Activated naive CD4-positive, alpha-beta T cell treated with anti-CD3 and anti-CD28 coated beads, Interleukin-2, amount 50 U/mL, for 72 hours (primary cell): ENCODE results near the gene GSTA2. TPM values are rescaled to one million over a fixed set of nuclear protein-coding genes. Genes with fewer than 3 reads are reported as not detected.
"Not testable (repeated sequence)": the region's sequence is repeated elsewhere in the genome, so short reads cannot be mapped to it uniquely, and the experiment has no call there.

Experiments used
- ATAC-seq, 2 donors: fragments of 150-1000 bp; cut with Tn5 transposase; 2 replicates each; pipeline ENCODE4 v1.10.0; 2021; ENCODE audit warnings: mild to moderate bottlenecking in 2 of 2, moderate library complexity in 2 of 2
- DNase-seq, 2 donors: peaks; one replicate each; pipeline ENCODE4 v3.0.0; 2021 to 2022; ENCODE audit warnings: low spot score in 2 of 2
- H3K27ac Mint-ChIP-seq, 2 donors: one replicate each; pipeline ENCODE4 v1.8.0; 2022; ENCODE audit warnings: mild to moderate bottlenecking in 2 of 2, mixed read lengths in 2 of 2
- H3K36me3 Mint-ChIP-seq, 2 donors: one replicate each; pipeline ENCODE4 v1.8.0; 2022; ENCODE audit warnings: mixed read lengths in 2 of 2
- H3K9me3 Mint-ChIP-seq, 2 donors: one replicate each; pipeline ENCODE4 v1.8.0; 2022; ENCODE audit warnings: mixed read lengths in 2 of 2
- total RNA-seq, 2 donors: library from RNA; stranded (reverse); gene quantifications; one replicate each; pipeline ENCODE4 v1.2.3, GENCODE V29; 2022

The GSTA2 gene
- total RNA-seq: not detected

GRCh38 chr6:52763322-52763916 lies at the start of gene GSTA2:
Gene GSTA2 (minus strand): TSS chr6:52763475. CDS start chr6:52757947, 5,528 bp downstream.
- DNase-seq, H3K9me3 Mint-ChIP-seq, H3K27ac Mint-ChIP-seq, ATAC-seq, H3K36me3 Mint-ChIP-seq: not testable (repeated sequence)

GRCh38 chr6:52809777-52810176 lies 46.5 kb upstream of the GSTA2 start:
- DNase-seq, ATAC-seq, H3K27ac Mint-ChIP-seq, H3K9me3 Mint-ChIP-seq, H3K36me3 Mint-ChIP-seq: not testable (repeated sequence)

GRCh38 chr6:52808660-52809059 lies 45.4 kb upstream of the GSTA2 start:
- H3K9me3 Mint-ChIP-seq: no peaks in the 10 kb centered on the region
- H3K27ac Mint-ChIP-seq: no peak overlapping the region
- ATAC-seq: no peak
- DNase-seq: no peak
- H3K36me3 Mint-ChIP-seq: no peaks in the 10 kb centered on the region

GRCh38 chr6:52803668-52804255 lies 40.5 kb upstream of the GSTA2 start, which contains the start of gene GSTA1:
Gene GSTA1 (minus strand): TSS chr6:52803816. CDS start chr6:52799267, 4,549 bp downstream.
- not testable (repeated sequence) for H3K9me3 Mint-ChIP-seq, H3K27ac Mint-ChIP-seq, ATAC-seq, DNase-seq, H3K36me3 Mint-ChIP-seq

- DNase-seq: no peak
- no peak for ATAC-seq
- Mint-ChIP-seq H3K36me3 (no peaks in the 10 kb centered on the region), H3K27ac (no peak overlapping the region), H3K9me3 (no peaks in the 10 kb centered on the region)
Measured at GRCh38 chr6:52802806-52803205, 39.5 kb upstream of the GSTA2 start.

GRCh38 chr6:52801188-52801841 lies 38.0 kb upstream of the GSTA2 start:
- Mint-ChIP-seq H3K27ac (no peak overlapping the region), H3K9me3 (no peaks in the 10 kb centered on the region), H3K36me3 (no peaks in the 10 kb centered on the region)
- DNase-seq: no peak
- no peak for ATAC-seq

GRCh38 chr6:52799272-52799671 lies 36.0 kb upstream of the GSTA2 start:
- not testable (repeated sequence) for H3K27ac Mint-ChIP-seq, ATAC-seq, DNase-seq, H3K36me3 Mint-ChIP-seq, H3K9me3 Mint-ChIP-seq

GRCh38 chr6:52794366-52794765 lies 31.1 kb upstream of the GSTA2 start:
- H3K27ac Mint-ChIP-seq, DNase-seq, ATAC-seq, H3K36me3 Mint-ChIP-seq: not testable (repeated sequence)
- peaks cover 0 to 13% of the 10 kb centered on the region in 2 donors for H3K9me3 Mint-ChIP-seq

- ATAC-seq (no peak), DNase-seq (no peak)
- H3K9me3 Mint-ChIP-seq: peaks cover 0 to 13% of the 10 kb centered on the region in 2 donors
- H3K36me3 Mint-ChIP-seq: peaks cover 0 to 4% of the 10 kb centered on the region in 2 donors
- no peak overlapping the region for H3K27ac Mint-ChIP-seq
Measured at GRCh38 chr6:52790861-52791260, 27.6 kb upstream of the GSTA2 start.

GRCh38 chr6:52789658-52790057 lies 26.4 kb upstream of the GSTA2 start:
- ATAC-seq, H3K36me3 Mint-ChIP-seq: not testable (repeated sequence)
- peaks cover 0 to 13% of the 10 kb centered on the region in 2 donors for H3K9me3 Mint-ChIP-seq

GRCh38 chr6:52788478-52788877 lies 25.2 kb upstream of the GSTA2 start:
- H3K27ac Mint-ChIP-seq: no peak overlapping the region
- peaks cover 0 to 4% of the 10 kb centered on the region in 2 donors for H3K36me3 Mint-ChIP-seq
- ATAC-seq (no peak), DNase-seq (no peak)
- peaks cover 0 to 10% of the 10 kb centered on the region in 2 donors for H3K9me3 Mint-ChIP-seq

More at GRCh38 chr6:52789658-52790057, 26.4 kb upstream of the GSTA2 start:
- not testable (repeated sequence) for DNase-seq, H3K27ac Mint-ChIP-seq

- DNase-seq (no peak), ATAC-seq (no peak)
- peaks cover 0 to 4% of the 10 kb centered on the region in 2 donors for H3K36me3 Mint-ChIP-seq
- H3K27ac Mint-ChIP-seq: no peak overlapping the region
- peaks cover 0 to 5% of the 10 kb centered on the region in 2 donors for H3K9me3 Mint-ChIP-seq
Measured at GRCh38 chr6:52787917-52788316, 24.6 kb upstream of the GSTA2 start.

GRCh38 chr6:52786249-52786956 lies 23.1 kb upstream of the GSTA2 start:
- Mint-ChIP-seq H3K36me3 (no peaks in the 10 kb centered on the region), H3K9me3 (no peaks in the 10 kb centered on the region), H3K27ac (no peak overlapping the region)
- no peak for DNase-seq
- ATAC-seq: no peak

- H3K27ac Mint-ChIP-seq, H3K9me3 Mint-ChIP-seq, H3K36me3 Mint-ChIP-seq, ATAC-seq, DNase-seq: not testable (repeated sequence)
Measured at GRCh38 chr6:52782696-52783274, 19.5 kb upstream of the GSTA2 start.

GRCh38 chr6:52782209-52782608 lies 18.9 kb upstream of the GSTA2 start:
- H3K27ac Mint-ChIP-seq, ATAC-seq, DNase-seq, H3K36me3 Mint-ChIP-seq, H3K9me3 Mint-ChIP-seq: not testable (repeated sequence)

- ATAC-seq (no peak), DNase-seq (no peak)
- Mint-ChIP-seq H3K36me3 (no peaks in the 10 kb centered on the region), H3K9me3 (no peaks in the 10 kb centered on the region), H3K27ac (no peak overlapping the region)
Measured at GRCh38 chr6:52779237-52779636, 16.0 kb upstream of the GSTA2 start.
